ENCODE results near the gene ATXN10.

DNA sequence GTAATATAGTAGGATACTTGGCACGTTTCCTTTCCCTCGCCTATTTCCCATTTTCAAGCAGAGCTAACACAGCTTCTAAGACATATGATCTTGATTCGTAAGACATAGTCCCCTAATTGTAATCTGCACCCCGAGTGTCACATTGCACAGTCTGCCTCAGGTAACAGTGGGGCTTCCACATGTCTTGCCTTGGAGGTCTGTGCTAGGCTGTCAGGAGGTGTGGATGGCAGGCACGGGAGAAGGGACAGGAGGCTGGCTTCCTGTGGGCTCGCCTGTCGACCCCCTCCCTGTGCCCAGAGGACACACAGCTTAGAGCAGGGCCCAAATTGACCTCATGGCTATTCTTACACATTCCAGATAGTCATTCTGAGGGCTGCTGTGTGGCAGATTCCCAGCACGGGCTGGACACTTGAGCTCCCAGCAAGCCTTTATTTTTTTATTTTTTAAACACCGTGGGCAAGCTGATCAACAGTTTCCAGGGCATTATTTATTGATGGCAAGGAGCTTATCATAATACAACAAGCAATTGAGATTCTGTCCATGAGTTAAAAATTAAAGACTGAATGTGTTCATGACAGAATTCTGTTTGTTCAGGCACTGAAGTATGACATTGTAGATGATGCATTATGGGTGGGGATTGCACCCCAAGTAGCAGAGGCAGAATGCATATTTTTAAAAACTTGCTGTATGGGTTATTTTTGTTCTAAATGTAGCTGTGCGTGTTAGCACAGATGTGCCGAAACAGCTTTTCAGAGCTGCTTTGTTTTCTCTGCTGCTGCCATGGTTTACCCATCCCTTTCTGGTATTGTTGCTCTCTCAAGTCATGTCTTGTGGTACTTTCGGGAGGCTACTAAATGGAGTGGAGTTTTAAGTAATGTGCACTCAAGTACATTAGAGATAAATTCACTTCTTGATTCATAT lies 113.0 kb downstream of the ATXN10 start:
- TF ChIP-seq FOXM1 (IDR thresholded peaks at IDR 0.05; ENCODE audit: borderline replicate concordance) (no peak), FOXK2 (IDR thresholded peaks at IDR 0.05) (no peak), ELF4 (IDR thresholded peaks at IDR 0.05) (no peak), FOXA1 (IDR thresholded peaks at IDR 0.05) (no peak), TARDBP (IDR thresholded peaks at IDR 0.05) (no peak), SP1 (IDR thresholded peaks at IDR 0.05) (no peak)
- TF ChIP-seq, protein P1, sequence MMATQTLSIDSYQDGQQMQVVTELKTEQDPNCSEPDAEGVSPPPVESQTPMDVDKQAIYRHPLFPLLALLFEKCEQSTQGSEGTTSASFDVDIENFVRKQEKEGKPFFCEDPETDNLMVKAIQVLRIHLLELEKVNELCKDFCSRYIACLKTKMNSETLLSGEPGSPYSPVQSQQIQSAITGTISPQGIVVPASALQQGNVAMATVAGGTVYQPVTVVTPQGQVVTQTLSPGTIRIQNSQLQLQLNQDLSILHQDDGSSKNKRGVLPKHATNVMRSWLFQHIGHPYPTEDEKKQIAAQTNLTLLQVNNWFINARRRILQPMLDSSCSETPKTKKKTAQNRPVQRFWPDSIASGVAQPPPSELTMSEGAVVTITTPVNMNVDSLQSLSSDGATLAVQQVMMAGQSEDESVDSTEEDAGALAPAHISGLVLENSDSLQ (IDR thresholded peaks at IDR 0.05), result no peak
